ENCODE data around the gene APLP2. TPM values are rescaled to one million over a fixed set of nuclear protein-coding genes. Genes with fewer than 3 reads are reported as not detected.

APLP2 gene
- total and polyA plus RNA-seq, 2 of the 13 experiments (the other 11 are each of a cell fraction or from before 2014, with no cell fraction given): 315 to 594 TPM

GRCh38 chr11:130124096-130124495, 54.4 kb downstream of the APLP2 start (continued):
- TF ChIP-seq ZFP91 (CRISPR knock-in tag; IDR thresholded peaks at IDR 0.05; ENCODE audit: borderline replicate concordance) (no peak), MLX (CRISPR knock-in tag; IDR thresholded peaks at IDR 0.05) (peak; percentile 41), ZNF746 (CRISPR knock-in tag; IDR thresholded peaks at IDR 0.05) (no peak; the same call in 1 of the 2 replicates), NR1H2 (CRISPR knock-in tag; IDR thresholded peaks at IDR 0.05; ENCODE audit: borderline replicate concordance, low read depth) (no peak), KDM5A (IDR thresholded peaks at IDR 0.05; ENCODE audit: borderline replicate concordance, low read length) (no peak), CHD4 (IDR thresholded peaks at IDR 0.05; ENCODE audit: borderline replicate concordance, low read length) (no peak), ZNF775 (CRISPR knock-in tag; IDR thresholded peaks at IDR 0.05; ENCODE audit: borderline replicate concordance) (no peak), ZFP37 (CRISPR knock-in tag; IDR thresholded peaks at IDR 0.05; ENCODE audit: borderline replicate concordance) (no peak), DR1 (CRISPR knock-in tag; IDR thresholded peaks at IDR 0.05) (no peak), YEATS2 (CRISPR knock-in tag; IDR thresholded peaks at IDR 0.05; ENCODE audit: borderline replicate concordance) (peak; percentile 37; the same call in 1 of the 2 replicates), ZNF687 (CRISPR knock-in tag; IDR thresholded peaks at IDR 0.05) (peak; percentile 46), ISX (CRISPR knock-in tag; conservative IDR thresholded peaks at IDR 0.05) (no peak), AGO1 (IDR thresholded peaks at IDR 0.05; ENCODE audit: low read depth, low read length, poor library complexity, severe bottlenecking) (no peak), STAG1 (CRISPR knock-in tag; IDR thresholded peaks at IDR 0.05) (peak; percentile 46), ZNF34 (CRISPR knock-in tag; IDR thresholded peaks at IDR 0.05; ENCODE audit: borderline replicate concordance) (no peak), ZNF589 (CRISPR knock-in tag; conservative IDR thresholded peaks at IDR 0.05) (no peak), ZNF432 (CRISPR knock-in tag; IDR thresholded peaks at IDR 0.05; ENCODE audit: borderline replicate concordance) (no peak), DDIT3 (CRISPR knock-in tag; IDR thresholded peaks at IDR 0.05) (no peak), ZNF30 (CRISPR knock-in tag; IDR thresholded peaks at IDR 0.05) (no peak), ZNF75D (CRISPR knock-in tag; IDR thresholded peaks at IDR 0.05; ENCODE audit: borderline replicate concordance) (no peak), MEIS2 (CRISPR knock-in tag; IDR thresholded peaks at IDR 0.05) (peak; percentile 77), CBFB (CRISPR knock-in tag; IDR thresholded peaks at IDR 0.05) (no peak), ZBTB34 (CRISPR knock-in tag; IDR thresholded peaks at IDR 0.05) (no peak; the same call in 1 of the 2 replicates), RAD51 (IDR thresholded peaks at IDR 0.05; ENCODE audit: borderline replicate concordance) (no peak)

All from HepG2 (cell line).